Tibial artery (tissue), 4 donors: Measurements from ENCODE around the gene TRPV6.

ENCODE experiments used
- DNase-seq, 2 donors: peaks; one replicate each; pipeline ENCODE4 v3.0.0-alpha.2; 2019
- H3K27ac ChIP-seq, 2 donors: fragments of 200-600 bp; sonication (generic) in 1 of 2; 1 replicate in 1 of 2; 2 replicates in 1 of 2; pipeline ENCODE4 v1.5.1; 2018 to 2019; ENCODE audit warnings: mild to moderate bottlenecking in 1 of 2
- H3K27me3 ChIP-seq, 2 donors: fragments of 200-600 bp; sonication (generic) in 1 of 2; one replicate each; pipeline versions ENCODE4 v1.5.1 to v1.6.0; 2016 to 2019
- H3K36me3 ChIP-seq, 3 donors: fragments of 200-600 bp; sonication (generic) in 2 of 3; one replicate each; pipeline ENCODE4 v1.5.1; 2016 to 2019; ENCODE audit warnings: mild to moderate bottlenecking in 2 of 3
- H3K4me1 ChIP-seq, 4 donors: fragments of 200-600 bp; sonication (generic) in 2 of 4; 1 replicate in 3 of 4; 2 replicates in 1 of 4; pipeline ENCODE4 v1.5.1; 2016 to 2019
- H3K4me3 ChIP-seq, 2 donors: fragments of 200-600 bp; sonication (generic) in 1 of 2; 1 replicate in 1 of 2; 2 replicates in 1 of 2; pipeline ENCODE4 v1.5.1; 2018 to 2019; ENCODE audit warnings: mild to moderate bottlenecking in 2 of 2
- H3K9me3 ChIP-seq, 3 donors: fragments of 200-600 bp; sonication (generic) in 1 of 3; one replicate each; pipeline ENCODE4 v1.5.1; 2016 to 2019
- intact Hi-C: fragments of 100-400 bp; cut with DNase I; formaldehyde crosslinking; loops from one replicate; pipeline ENCODE4 v1.15.0; 2023; ENCODE audit warnings: low total_unique reads
- TF ChIP-seq, protein P1 (sequence below), 2 experiments: fragments of 200-600 bp in 1 of 2; fragments of 450-650 bp in 1 of 2; IDR thresholded peaks; one replicate each; pipeline ENCODE4 v1.5.1; 2017 to 2019; ENCODE audit warnings: antibody characterized with exemption in 2 of 2, mild to moderate bottlenecking in 1 of 2, moderate library complexity in 1 of 2

TRPV6 gene

GRCh38 chr7:142908921-142909890 is 23.7 kb upstream of the TRPV6 start:
- peaks cover 0 to 4% (median 0%) of the 10 kb centered on the region in 3 donors for H3K9me3 ChIP-seq
- intact Hi-C loops = no loop called here
- no peak overlapping the region for H3K27ac ChIP-seq
- DNase-seq = no peak
- no peaks in the 10 kb centered on the region for H3K36me3 ChIP-seq
- H3K4me1 ChIP-seq = no peaks in the 10 kb centered on the region
- no peak overlapping the region for H3K4me3 ChIP-seq
- TF ChIP-seq, protein P1, sequence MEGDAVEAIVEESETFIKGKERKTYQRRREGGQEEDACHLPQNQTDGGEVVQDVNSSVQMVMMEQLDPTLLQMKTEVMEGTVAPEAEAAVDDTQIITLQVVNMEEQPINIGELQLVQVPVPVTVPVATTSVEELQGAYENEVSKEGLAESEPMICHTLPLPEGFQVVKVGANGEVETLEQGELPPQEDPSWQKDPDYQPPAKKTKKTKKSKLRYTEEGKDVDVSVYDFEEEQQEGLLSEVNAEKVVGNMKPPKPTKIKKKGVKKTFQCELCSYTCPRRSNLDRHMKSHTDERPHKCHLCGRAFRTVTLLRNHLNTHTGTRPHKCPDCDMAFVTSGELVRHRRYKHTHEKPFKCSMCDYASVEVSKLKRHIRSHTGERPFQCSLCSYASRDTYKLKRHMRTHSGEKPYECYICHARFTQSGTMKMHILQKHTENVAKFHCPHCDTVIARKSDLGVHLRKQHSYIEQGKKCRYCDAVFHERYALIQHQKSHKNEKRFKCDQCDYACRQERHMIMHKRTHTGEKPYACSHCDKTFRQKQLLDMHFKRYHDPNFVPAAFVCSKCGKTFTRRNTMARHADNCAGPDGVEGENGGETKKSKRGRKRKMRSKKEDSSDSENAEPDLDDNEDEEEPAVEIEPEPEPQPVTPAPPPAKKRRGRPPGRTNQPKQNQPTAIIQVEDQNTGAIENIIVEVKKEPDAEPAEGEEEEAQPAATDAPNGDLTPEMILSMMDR (IDR thresholded peaks at IDR 0.05) = no peak
- peaks cover 0 to 9% of the 10 kb centered on the region in 2 donors for H3K27me3 ChIP-seq

GRCh38 chr7:142908290-142908689 is 22.7 kb upstream of the TRPV6 start:
- Histone ChIP-seq H3K4me1 (no peaks in the 10 kb centered on the region), H3K27me3 (peaks cover 0 to 9% of the 10 kb centered on the region in 2 donors), H3K27ac (no peak overlapping the region), H3K4me3 (no peak overlapping the region), H3K36me3 (no peaks in the 10 kb centered on the region), H3K9me3 (peaks cover 0 to 4% (median 0%) of the 10 kb centered on the region in 3 donors)
- TF ChIP-seq, protein P1 (IDR thresholded peaks at IDR 0.05) = no peak
- DNase-seq = no peak
- intact Hi-C loops = no loop called here

- no peak overlapping the region for H3K27ac ChIP-seq
- H3K27me3 ChIP-seq = peaks cover 0 to 4% of the 10 kb centered on the region in 2 donors
- H3K4me3 ChIP-seq = no peak overlapping the region
- no peak for DNase-seq
- no peaks in the 10 kb centered on the region for H3K36me3 ChIP-seq
- H3K9me3 ChIP-seq = peaks cover 0 to 4% (median 0%) of the 10 kb centered on the region in 3 donors
- H3K4me1 ChIP-seq = no peaks in the 10 kb centered on the region
- intact Hi-C loops = no loop called here
- TF ChIP-seq, protein P1 (IDR thresholded peaks at IDR 0.05) = no peak
These were observed 21.1 kb upstream of the TRPV6 start for GRCh38 chr7:142906643-142907042.

GRCh38 chr7:142905759-142906158 is 20.2 kb upstream of the TRPV6 start:
- H3K9me3 ChIP-seq = peaks cover 0 to 4% (median 0%) of the 10 kb centered on the region in 3 donors
- TF ChIP-seq, protein P1 (IDR thresholded peaks at IDR 0.05) = no peak

DNA sequence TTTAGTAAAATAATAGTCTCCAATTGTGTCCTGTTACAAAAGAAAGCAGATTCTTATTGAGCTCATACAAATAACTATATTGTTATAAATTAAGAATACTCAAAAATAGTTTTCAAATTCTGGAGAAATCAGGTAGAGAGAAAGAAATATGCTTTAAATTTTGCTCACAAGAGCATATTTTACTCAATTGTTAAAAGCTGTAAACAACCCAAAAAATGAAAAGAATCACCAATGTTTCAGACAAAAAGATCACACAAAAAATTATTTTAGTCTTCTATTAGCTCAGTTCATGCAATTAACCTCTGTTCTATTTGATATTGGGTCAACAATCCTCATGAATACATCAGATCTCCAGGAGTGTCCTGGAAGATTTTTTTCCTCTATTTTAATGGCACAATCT is 18.6 kb upstream of the TRPV6 start:
- Histone ChIP-seq H3K36me3 (no peaks in the 10 kb centered on the region), H3K4me1 (no peaks in the 10 kb centered on the region), H3K27ac (no peak overlapping the region), H3K27me3 (peaks cover 0 to 4% of the 10 kb centered on the region in 2 donors), H3K9me3 (peaks cover 0 to 4% (median 0%) of the 10 kb centered on the region in 3 donors), H3K4me3 (no peak overlapping the region)
- TF ChIP-seq, protein P1 (IDR thresholded peaks at IDR 0.05) = no peak
- DNase-seq = no peak
- intact Hi-C loops = no loop called here

More at GRCh38 chr7:142905759-142906158, 20.2 kb upstream of the TRPV6 start:
- H3K27me3 ChIP-seq = peaks cover 0 to 4% of the 10 kb centered on the region in 2 donors
- no peak overlapping the region for H3K27ac ChIP-seq
- H3K4me1 ChIP-seq = no peaks in the 10 kb centered on the region
- no peak overlapping the region for H3K4me3 ChIP-seq
- DNase-seq = no peak
- H3K36me3 ChIP-seq = no peaks in the 10 kb centered on the region
- intact Hi-C loops = no loop called here
